ENCODE data around the gene SMAD6. TPM values are rescaled to one million over a fixed set of nuclear protein-coding genes. Genes with fewer than 3 reads are reported as not detected.

The SMAD6 gene
- total and polyA plus RNA-seq, 2 donors (not counting 1 experiment from before 2014, with no cell fraction given), result 0.03 to 0.37 TPM

GRCh38 chr15:66764072-66764786 is 62.2 kb downstream of the SMAD6 start:
- Histone ChIP-seq H3K9me3 (ENCODE audit: control extremely low read depth in 1 of 3, control insufficient read depth in 2 of 3, insufficient read depth in 1 of 3, low read length in 2 of 3) (peaks cover 0 to 3% (median 0%) of the 10 kb centered on the region in 3 donors), H3K9ac (ENCODE audit: low read length) (no peak overlapping the region), H3K4me3 (ENCODE audit: control extremely low read depth in 1 of 5, extremely low read depth in 1 of 5, insufficient read depth in 1 of 5, low read depth in 2 of 5, low read length in 4 of 5) (no peak overlapping the region), H2AFZ (ENCODE audit: insufficient read depth, low read depth, low read length, poor library complexity, severe bottlenecking) (no peak overlapping the region), H3K36me3 (replicated peaks in 1 of 2; ENCODE audit: control extremely low read depth in 1 of 2, control insufficient read depth in 1 of 2, extremely low read depth in 1 of 2, insufficient read depth in 2 of 2, low read length in 1 of 2) (no peaks in the 10 kb centered on the region), H3K4me1 (ENCODE audit: control insufficient read depth in 2 of 2, insufficient read depth in 2 of 2, low read length in 2 of 2) (peaks cover 4 to 5% of the 10 kb centered on the region in 2 donors), H3K27ac (ENCODE audit: low read length in 2 of 2) (no peak overlapping the region), H3K4me2 (replicated peaks; ENCODE audit: low read depth, low read length, poor library complexity, severe bottlenecking) (no peak overlapping the region), H3K27me3 (replicated peaks in 1 of 4; ENCODE audit: control extremely low read depth in 1 of 4, control insufficient read depth in 3 of 4, insufficient read depth in 4 of 4, low read length in 3 of 4) (peaks cover 0 to 45% (median 14%) of the 10 kb centered on the region in 4 experiments), H3K79me2 (ENCODE audit: control insufficient read depth, insufficient read depth, low read length) (no peaks in the 10 kb centered on the region), H4K20me1 (ENCODE audit: control insufficient read depth, insufficient read depth, low read length, poor library complexity, severe bottlenecking) (no peaks in the 10 kb centered on the region)
- H3K27ac Mint-ChIP-seq, result no peak overlapping the region
- peaks cover 56% of the 10 kb centered on the region for H3K27me3 Mint-ChIP-seq
- no peak overlapping the region for H3K4me3 Mint-ChIP-seq
- intact Hi-C loops (cut with micrococcal nuclease), result no loop called here
- ATAC-seq (ENCODE audit: low read depth) (no peak), DNase-seq (no peak)
- no peaks in the 10 kb centered on the region for H3K9me3 Mint-ChIP-seq (ENCODE audit: insufficient read depth)
- WGBS (ENCODE audit: insufficient coverage), result 95% methylated on average over 3 of the region's 12 CpGs
- CTCF ChIA-PET, result no interaction called here
- TF ChIP-seq, protein P1, sequence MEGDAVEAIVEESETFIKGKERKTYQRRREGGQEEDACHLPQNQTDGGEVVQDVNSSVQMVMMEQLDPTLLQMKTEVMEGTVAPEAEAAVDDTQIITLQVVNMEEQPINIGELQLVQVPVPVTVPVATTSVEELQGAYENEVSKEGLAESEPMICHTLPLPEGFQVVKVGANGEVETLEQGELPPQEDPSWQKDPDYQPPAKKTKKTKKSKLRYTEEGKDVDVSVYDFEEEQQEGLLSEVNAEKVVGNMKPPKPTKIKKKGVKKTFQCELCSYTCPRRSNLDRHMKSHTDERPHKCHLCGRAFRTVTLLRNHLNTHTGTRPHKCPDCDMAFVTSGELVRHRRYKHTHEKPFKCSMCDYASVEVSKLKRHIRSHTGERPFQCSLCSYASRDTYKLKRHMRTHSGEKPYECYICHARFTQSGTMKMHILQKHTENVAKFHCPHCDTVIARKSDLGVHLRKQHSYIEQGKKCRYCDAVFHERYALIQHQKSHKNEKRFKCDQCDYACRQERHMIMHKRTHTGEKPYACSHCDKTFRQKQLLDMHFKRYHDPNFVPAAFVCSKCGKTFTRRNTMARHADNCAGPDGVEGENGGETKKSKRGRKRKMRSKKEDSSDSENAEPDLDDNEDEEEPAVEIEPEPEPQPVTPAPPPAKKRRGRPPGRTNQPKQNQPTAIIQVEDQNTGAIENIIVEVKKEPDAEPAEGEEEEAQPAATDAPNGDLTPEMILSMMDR (IDR thresholded peaks at IDR 0.05), result no peak
- TF ChIP-seq EZH2 (IDR thresholded peaks at IDR 0.05; ENCODE audit: borderline replicate concordance, insufficient read depth, low read depth, low read length, poor library complexity, severe bottlenecking), result no peak
- H3K4me1 Mint-ChIP-seq, result peaks cover 6% of the 10 kb centered on the region
- POLR2A ChIA-PET, result no interaction called here

GRCh38 chr15:66765478-66766281 is 63.6 kb downstream of the SMAD6 start:
- ATAC-seq (ENCODE audit: low read depth) (no peak), DNase-seq (no peak)
- Histone ChIP-seq H3K4me2 (replicated peaks; ENCODE audit: low read depth, low read length, poor library complexity, severe bottlenecking) (no peak overlapping the region), H2AFZ (ENCODE audit: insufficient read depth, low read depth, low read length, poor library complexity, severe bottlenecking) (no peak overlapping the region), H4K20me1 (ENCODE audit: control insufficient read depth, insufficient read depth, low read length, poor library complexity, severe bottlenecking) (no peaks in the 10 kb centered on the region), H3K9ac (ENCODE audit: low read length) (no peak overlapping the region), H3K36me3 (replicated peaks in 1 of 2; ENCODE audit: control extremely low read depth in 1 of 2, control insufficient read depth in 1 of 2, extremely low read depth in 1 of 2, insufficient read depth in 2 of 2, low read length in 1 of 2) (no peaks in the 10 kb centered on the region), H3K27me3 (replicated peaks in 1 of 4; ENCODE audit: control extremely low read depth in 1 of 4, control insufficient read depth in 3 of 4, insufficient read depth in 4 of 4, low read length in 3 of 4) (peaks cover 0 to 42% (median 13%) of the 10 kb centered on the region in 4 experiments), H3K79me2 (ENCODE audit: control insufficient read depth, insufficient read depth, low read length) (no peaks in the 10 kb centered on the region), H3K4me3 (ENCODE audit: control extremely low read depth in 1 of 5, extremely low read depth in 1 of 5, insufficient read depth in 1 of 5, low read depth in 2 of 5, low read length in 4 of 5) (no peak overlapping the region), H3K4me1 (ENCODE audit: control insufficient read depth in 2 of 2, insufficient read depth in 2 of 2, low read length in 2 of 2) (peaks cover 4 to 5% of the 10 kb centered on the region in 2 donors), H3K27ac (ENCODE audit: low read length in 2 of 2) (no peak overlapping the region), H3K9me3 (ENCODE audit: control extremely low read depth in 1 of 3, control insufficient read depth in 2 of 3, insufficient read depth in 1 of 3, low read length in 2 of 3) (peaks cover 0 to 3% (median 0%) of the 10 kb centered on the region in 3 donors)
- intact Hi-C loops (cut with micrococcal nuclease), result no loop called here
- TF ChIP-seq, protein P1 (IDR thresholded peaks at IDR 0.05), result no peak
- no peak for TF ChIP-seq EZH2 (IDR thresholded peaks at IDR 0.05; ENCODE audit: borderline replicate concordance, insufficient read depth, low read depth, low read length, poor library complexity, severe bottlenecking)
- ChIA-PET POLR2A (no interaction called here), CTCF (no interaction called here)
- 9% methylated on average over 11 of the region's 13 CpGs for WGBS (ENCODE audit: insufficient coverage)
- Mint-ChIP-seq H3K27me3 (peaks cover 50% of the 10 kb centered on the region), H3K27ac (no peak overlapping the region), H3K4me1 (peaks cover 6% of the 10 kb centered on the region), H3K4me3 (no peak overlapping the region), H3K9me3 (ENCODE audit: insufficient read depth) (no peaks in the 10 kb centered on the region)
